Lower leg skin (tissue), 4 donors: ENCODE measurements around the gene ACVR1. TPM values are rescaled to one million over a fixed set of nuclear protein-coding genes. Genes with fewer than 3 reads are reported as not detected.
A peak's percentile ranks its signal among the peaks of the same experiment; 100 is the strongest.

Source experiments
- DNase-seq, 2 donors: peaks; one replicate each; pipeline ENCODE4 v3.0.0-alpha.2; 2019; ENCODE audit warnings: low spot score in 2 of 2
- H3K4me3 ChIP-seq: fragments of 200-600 bp; sonication (generic); 2 replicates; pipeline ENCODE4 v1.5.1; 2017; ENCODE audit warnings: mild to moderate bottlenecking, low read depth; ENCODE audit not compliant: poor library complexity, severe bottlenecking
- POLR2A ChIP-seq, 2 donors: fragments of 450-650 bp; IDR thresholded peaks; one replicate each; pipeline ENCODE4 v1.6.1; 2016 to 2017; ENCODE audit warnings: antibody characterized with exemption in 2 of 2, mild to moderate bottlenecking in 1 of 2, moderate library complexity in 1 of 2
- WGBS, 2 donors: methylation state at CpG; one replicate each; pipeline ENCODE4 v1.1.5; 2018; 5-methylcytosine and 5-hydroxymethylcytosine counted together
- intact Hi-C: fragments of 100-400 bp; cut with DNase I; formaldehyde crosslinking; loops from one replicate; pipeline ENCODE4 v1.15.0; 2023; ENCODE audit warnings: low total_unique reads
- total RNA-seq, 4 donors: library from RNA; depleted of rRNA; stranded (reverse); fragments of >200 nt; gene quantifications; one replicate each; pipeline ENCODE4 v1.1.0, GENCODE V29; 2016
- TF ChIP-seq, protein P1 (sequence below), 3 donors: fragments of 450-650 bp; IDR thresholded peaks; one replicate each; pipeline ENCODE4 v1.5.1; 2016; ENCODE audit warnings: antibody characterized with exemption in 3 of 3, mild to moderate bottlenecking in 3 of 3, moderate library complexity in 2 of 3

ACVR1 gene
- total RNA-seq, 4 donors from 2014 or later = 14.3 to 22.7 (median 15.2) TPM

DNA sequence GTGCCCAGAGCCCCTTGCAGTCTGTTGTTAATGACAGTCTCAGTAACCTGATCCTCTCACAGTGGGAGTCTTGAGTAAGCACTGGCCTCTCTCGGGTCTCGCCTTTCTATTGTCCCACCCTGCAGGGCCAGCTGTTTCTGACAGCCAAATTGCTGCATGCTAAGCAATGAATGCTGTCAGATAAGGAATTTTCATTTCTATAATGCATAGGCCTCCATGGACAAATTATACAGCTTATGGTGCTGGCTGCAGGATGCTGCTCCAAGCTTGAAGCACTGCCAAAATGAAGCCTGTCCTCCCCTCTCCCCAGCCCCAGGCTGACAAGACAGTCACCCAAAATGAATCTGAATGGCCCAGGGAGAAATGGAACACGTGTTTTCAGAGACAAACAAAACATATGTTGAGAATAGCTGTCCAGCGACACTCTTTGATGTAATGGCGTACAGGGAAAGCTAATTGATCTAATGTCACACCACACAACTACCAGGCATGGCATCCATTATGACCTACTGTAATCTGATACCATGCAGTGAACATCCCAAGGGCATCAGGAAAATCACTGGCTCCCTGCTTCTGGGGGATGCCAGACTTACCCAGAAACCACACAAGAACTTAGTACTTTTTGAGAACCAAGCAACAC lies 36.8 kb downstream of the ACVR1 start:
- H3K4me3 ChIP-seq = no peak overlapping the region
- no peak for DNase-seq
- intact Hi-C loops = no loop called here

DNA sequence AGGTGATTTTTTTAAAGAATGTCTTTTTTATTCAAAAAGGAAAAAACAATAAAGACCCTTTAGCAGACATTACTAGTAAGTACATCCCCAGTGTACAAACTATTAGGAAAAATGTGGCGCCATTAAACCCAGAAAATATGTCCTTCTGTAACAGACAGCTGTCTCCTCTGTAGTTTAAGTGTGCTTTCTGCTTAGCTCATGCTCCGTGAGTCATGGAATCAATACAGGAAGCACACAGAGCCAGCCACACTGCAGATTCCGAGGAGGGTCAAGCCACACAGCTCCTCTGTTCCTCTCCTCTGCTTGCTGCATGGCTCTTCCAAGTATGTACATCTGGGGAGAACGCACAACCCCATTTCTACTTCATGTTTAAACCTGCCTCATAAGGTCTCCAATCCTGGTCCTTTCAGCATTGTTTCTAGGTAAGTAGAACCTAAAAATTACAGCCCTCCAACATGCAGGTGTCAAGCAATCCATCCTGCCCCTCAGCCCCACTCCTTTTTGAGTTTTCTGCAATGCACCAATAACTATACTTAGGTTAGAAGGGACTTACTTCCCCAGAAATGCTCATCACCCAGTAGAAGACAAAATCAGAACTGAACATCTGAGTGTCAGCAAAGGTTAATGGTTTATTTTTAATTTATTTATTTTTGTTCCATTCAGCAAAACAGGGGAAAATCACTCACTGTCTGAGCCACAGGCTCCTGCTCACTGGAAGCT lies 37.5 kb downstream of the ACVR1 start:
- peak in 1 of 2 donors; percentile 48 for DNase-seq
- TF ChIP-seq, protein P1, sequence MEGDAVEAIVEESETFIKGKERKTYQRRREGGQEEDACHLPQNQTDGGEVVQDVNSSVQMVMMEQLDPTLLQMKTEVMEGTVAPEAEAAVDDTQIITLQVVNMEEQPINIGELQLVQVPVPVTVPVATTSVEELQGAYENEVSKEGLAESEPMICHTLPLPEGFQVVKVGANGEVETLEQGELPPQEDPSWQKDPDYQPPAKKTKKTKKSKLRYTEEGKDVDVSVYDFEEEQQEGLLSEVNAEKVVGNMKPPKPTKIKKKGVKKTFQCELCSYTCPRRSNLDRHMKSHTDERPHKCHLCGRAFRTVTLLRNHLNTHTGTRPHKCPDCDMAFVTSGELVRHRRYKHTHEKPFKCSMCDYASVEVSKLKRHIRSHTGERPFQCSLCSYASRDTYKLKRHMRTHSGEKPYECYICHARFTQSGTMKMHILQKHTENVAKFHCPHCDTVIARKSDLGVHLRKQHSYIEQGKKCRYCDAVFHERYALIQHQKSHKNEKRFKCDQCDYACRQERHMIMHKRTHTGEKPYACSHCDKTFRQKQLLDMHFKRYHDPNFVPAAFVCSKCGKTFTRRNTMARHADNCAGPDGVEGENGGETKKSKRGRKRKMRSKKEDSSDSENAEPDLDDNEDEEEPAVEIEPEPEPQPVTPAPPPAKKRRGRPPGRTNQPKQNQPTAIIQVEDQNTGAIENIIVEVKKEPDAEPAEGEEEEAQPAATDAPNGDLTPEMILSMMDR (IDR thresholded peaks at IDR 0.05) = no peak
- H3K4me3 ChIP-seq = no peak overlapping the region

More for the DNA sequence above, 36.8 kb downstream of the ACVR1 start:
- TF ChIP-seq POLR2A (IDR thresholded peaks at IDR 0.05) = no peak
- TF ChIP-seq, protein P1 (IDR thresholded peaks at IDR 0.05) = no peak
- 44 to 54% methylated on average over 5 of the region's 5 CpGs for WGBS, 2 donors

DNA sequence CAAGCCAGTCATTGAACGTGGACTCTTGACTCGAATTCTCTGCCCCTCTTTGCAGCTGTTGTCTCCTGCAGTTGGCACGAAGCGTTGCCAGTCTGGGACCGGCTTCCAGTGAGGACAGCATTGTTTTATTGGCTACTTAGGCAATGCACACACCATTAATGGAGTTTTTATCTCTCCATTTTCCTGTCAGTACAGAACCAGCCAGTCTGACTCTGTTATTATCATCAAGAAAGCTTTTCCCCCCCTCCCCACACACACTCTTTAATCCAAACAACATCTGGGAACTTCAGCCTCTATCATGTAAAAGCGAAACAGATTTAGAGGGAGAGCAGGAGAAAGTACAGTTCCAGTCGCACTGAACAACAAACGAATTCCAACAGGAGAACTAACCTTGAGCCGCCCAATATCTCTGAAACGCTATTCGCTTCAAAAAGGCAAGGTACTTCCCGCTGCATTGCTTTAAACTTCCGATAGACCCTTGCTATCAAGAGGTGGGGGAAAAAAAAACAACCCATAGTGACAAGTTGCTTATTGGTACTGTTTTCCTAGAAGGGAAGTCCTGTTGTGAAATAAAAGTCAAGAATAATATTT lies 38.2 kb downstream of the ACVR1 start:
- no peak for TF ChIP-seq POLR2A (IDR thresholded peaks at IDR 0.05)
- TF ChIP-seq, protein P1 (IDR thresholded peaks at IDR 0.05) = no peak
- no peak overlapping the region for H3K4me3 ChIP-seq
- intact Hi-C loops = no loop called here
- WGBS, 2 donors = 48 to 52% methylated on average over 13 of the region's 13 CpGs
- no peak for DNase-seq

More for the DNA sequence above, 37.5 kb downstream of the ACVR1 start:
- intact Hi-C loops = no loop called here
- 26 to 28% methylated on average over 4 of the region's 4 CpGs for WGBS, 2 donors

DNA sequence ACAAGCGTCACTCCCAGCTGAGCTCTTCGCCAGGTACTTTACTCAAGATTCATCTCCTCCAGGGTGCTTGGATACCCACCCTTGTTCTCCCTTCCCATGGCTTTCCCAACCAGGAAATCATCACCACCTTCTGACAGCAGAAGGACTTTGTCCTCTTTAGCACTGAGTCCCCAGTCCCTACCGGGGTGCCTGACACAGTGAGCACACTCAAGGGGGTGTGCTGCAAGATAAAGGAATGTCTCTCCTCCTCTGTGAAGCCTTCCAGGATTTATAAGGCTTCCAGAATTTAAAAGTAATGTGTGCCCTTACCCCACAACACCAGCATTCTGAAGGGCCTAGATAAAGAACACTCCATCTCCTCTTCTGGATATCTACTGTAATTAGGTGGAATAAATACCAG lies 39.6 kb downstream of the ACVR1 start:
- no peak for TF ChIP-seq POLR2A (IDR thresholded peaks at IDR 0.05)
- TF ChIP-seq, protein P1 (IDR thresholded peaks at IDR 0.05) = no peak
- no peak for DNase-seq
- H3K4me3 ChIP-seq = no peak overlapping the region
- intact Hi-C loops = no loop called here
- 94 to 98% methylated on average over 3 of the region's 3 CpGs for WGBS, 2 donors

DNA sequence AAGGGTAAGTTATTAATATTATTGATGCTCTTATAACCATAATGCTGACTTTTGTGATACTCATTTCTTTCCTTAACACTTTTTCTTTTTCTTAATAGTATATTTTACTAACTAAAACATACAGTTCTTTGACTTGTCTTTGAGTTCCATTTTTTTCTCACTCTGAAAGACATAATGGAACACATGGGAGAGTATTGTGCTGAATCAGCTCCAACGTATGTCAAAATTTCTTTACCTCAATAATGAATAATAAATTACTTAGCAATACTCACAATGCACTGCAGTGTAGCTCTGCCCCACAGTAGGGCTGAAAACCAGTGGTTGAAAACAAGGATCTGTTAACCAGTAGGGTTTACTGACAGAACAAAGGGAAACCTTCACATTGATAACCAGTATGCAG lies 40.7 kb downstream of the ACVR1 start:
- intact Hi-C loops = no loop called here
- TF ChIP-seq, protein P1 (IDR thresholded peaks at IDR 0.05) = no peak
- no peak for TF ChIP-seq POLR2A (IDR thresholded peaks at IDR 0.05)
- WGBS, 2 donors = 84 to 88% methylated on average over 1 of the region's 1 CpG
- DNase-seq = no peak
- H3K4me3 ChIP-seq = no peak overlapping the region
